Measurements from ENCODE around the gene SMPD3. TPM values are rescaled to one million over a fixed set of nuclear protein-coding genes. Genes with fewer than 3 reads are reported as not detected.

The SMPD3 gene
- total and polyA plus RNA-seq, 2 of the 8 experiments (the other 6 are each of a cell fraction or from before 2014, with no cell fraction given) = 0.39 to 1.3 TPM

GRCh38 chr16:68310774-68311511 is 137.4 kb downstream of the SMPD3 start, which contains the start of the genes PRMT7 and SLC7A6OS (continued):
- TF ChIP-seq SP1 (IDR thresholded peaks at IDR 0.05; ENCODE audit: low read depth, low read length) (no peak), RFX5 (IDR thresholded peaks at IDR 0.05; ENCODE audit: borderline replicate concordance, low read depth, low read length) (no peak), TAF7 (optimal IDR thresholded peaks at IDR 0.05; ENCODE audit: borderline replicate concordance, low read depth, low read length) (peak; percentile 64), KDM4A (IDR thresholded peaks at IDR 0.05; ENCODE audit: low read depth, low read length, severe bottlenecking) (peak; percentile 98), RNF2 (IDR thresholded peaks at IDR 0.05; ENCODE audit: borderline replicate concordance, low read depth, low read length, missing control alignments, poor library complexity, severe bottlenecking) (no peak), POU5F1 (IDR thresholded peaks at IDR 0.05; ENCODE audit: low read depth, low read length) (no peak), JUN (IDR thresholded peaks at IDR 0.05; ENCODE audit: low read depth, low read length) (no peak), BACH1 (IDR thresholded peaks at IDR 0.05; ENCODE audit: low read length) (no peak), PHF8 (conservative IDR thresholded peaks at IDR 0.05; ENCODE audit: low read depth, low read length) (peak; percentile 97), MAX (IDR thresholded peaks at IDR 0.05) (peak; percentile 85), CREB1 (IDR thresholded peaks at IDR 0.05) (no peak; the same call in 1 of the 2 replicates)
